Loucy (cell line): ENCODE measurements around the gene HCRT.

Source experiments
- H2AFZ ChIP-seq: fragments of 200-600 bp; sonication (generic); 2 replicates; pipeline ENCODE4 v1.6.0; 2016; ENCODE audit warnings: antibody characterized with exemption, mild to moderate bottlenecking, low read length, moderate library complexity
- H3F3A ChIP-seq: fragments of 200-600 bp; 2 replicates; pipeline ENCODE4 v1.6.0; 2016; ENCODE audit warnings: antibody characterized with exemption, low read depth, mild to moderate bottlenecking
- H3K27me3 ChIP-seq: fragments of 200-600 bp; sonication (generic); 2 replicates; pipeline ENCODE4 v1.6.1; 2014; ENCODE audit warnings: low read length, mild to moderate bottlenecking; ENCODE audit not compliant: insufficient read depth, poor library complexity, severe bottlenecking
- H3K36me3 ChIP-seq: fragments of 200-600 bp; sonication (generic); 2 replicates; pipeline ENCODE4 v1.6.1; 2016; ENCODE audit warnings: low read length; ENCODE audit not compliant: insufficient read depth
- H3K4me1 ChIP-seq: fragments of 200-600 bp; sonication (generic); 2 replicates; pipeline ENCODE4 v1.5.1; 2014; ENCODE audit warnings: low read length, mild to moderate bottlenecking; ENCODE audit not compliant: insufficient read depth, poor library complexity, severe bottlenecking
- H3K4me2 ChIP-seq: fragments of 200-600 bp; sonication (generic); 2 replicates; pipeline ENCODE4 v1.6.0; 2014; ENCODE audit warnings: antibody characterized with exemption, low read length, low read depth, mild to moderate bottlenecking; ENCODE audit not compliant: poor library complexity, severe bottlenecking
- H3K4me3 ChIP-seq: fragments of 200-600 bp; sonication (generic); 2 replicates; pipeline ENCODE4 v1.5.1; 2014; ENCODE audit warnings: low read length, mild to moderate bottlenecking, mixed read lengths; ENCODE audit not compliant: poor library complexity, severe bottlenecking
- H3K79me2 ChIP-seq: fragments of 200-600 bp; sonication (generic); 2 replicates; pipeline ENCODE4 v1.6.1; 2014; ENCODE audit warnings: low read length; ENCODE audit not compliant: insufficient read depth
- H3K9ac ChIP-seq: fragments of 200-600 bp; sonication (generic); 2 replicates; pipeline ENCODE4 v1.6.0; 2014; ENCODE audit warnings: mild to moderate bottlenecking, low read depth, low read length, moderate library complexity; ENCODE audit not compliant: poor library complexity, severe bottlenecking
- H3K9me2 ChIP-seq: fragments of 200-600 bp; sonication (generic); replicated peaks from 2 replicates; pipeline ENCODE4 v1.6.1; 2016; ENCODE audit warnings: low read depth, low read length, mixed read lengths
- H3K9me3 ChIP-seq: fragments of 200-600 bp; sonication (generic); 2 replicates; pipeline ENCODE4 v1.6.1; 2014; ENCODE audit warnings: mild to moderate bottlenecking, antibody characterized with exemption, low read length, low read depth; ENCODE audit not compliant: insufficient read depth
- H4K20me1 ChIP-seq: fragments of 200-600 bp; sonication (generic); 2 replicates; pipeline ENCODE4 v1.6.0; 2014; ENCODE audit warnings: antibody characterized with exemption, low read length, mild to moderate bottlenecking; ENCODE audit not compliant: insufficient read depth, poor library complexity, severe bottlenecking
- EZH2phosphoT487 ChIP-seq: fragments of 200-600 bp; IDR thresholded peaks from 2 replicates; pipeline ENCODE4 v1.6.1; 2018; ENCODE audit warnings: antibody characterized with exemption, mild to moderate bottlenecking, moderate library complexity, borderline replicate concordance
- TF ChIP-seq, protein P1 (sequence below): fragments of 200-600 bp; sonication (generic); conservative IDR thresholded peaks from 2 replicates; pipeline ENCODE4 v1.5.1; 2014; ENCODE audit warnings: mild to moderate bottlenecking, antibody characterized with exemption, low read length

Gene HCRT

DNA sequence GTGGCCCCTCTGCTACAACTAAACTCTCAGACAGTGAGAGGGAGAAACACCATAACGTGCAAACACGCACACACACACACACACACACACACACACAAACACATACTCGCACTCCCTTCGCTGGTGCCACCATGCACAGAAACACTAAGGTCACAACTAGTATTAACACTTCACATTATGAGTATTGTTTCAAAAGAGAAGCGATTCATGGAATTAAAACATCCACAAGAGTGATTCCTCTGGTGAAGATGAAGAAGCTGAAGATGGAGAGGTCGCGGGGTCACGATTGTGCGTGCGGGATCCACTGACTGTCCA lies 16.2 kb upstream of the HCRT start:
- H3K79me2 ChIP-seq: no peaks in the 10 kb centered on the region
- no peaks in the 10 kb centered on the region for H3K9me3 ChIP-seq
- peaks cover 59% of the 10 kb centered on the region; the same call in 1 of the 2 replicates for H3K36me3 ChIP-seq
- no peak overlapping the region for H2AFZ ChIP-seq
- no peak overlapping the region for H3K9ac ChIP-seq
- H3K9me2 ChIP-seq: no peaks in the 10 kb centered on the region
- H4K20me1 ChIP-seq: no peaks in the 10 kb centered on the region
- no peaks in the 10 kb centered on the region for H3F3A ChIP-seq
- H3K4me2 ChIP-seq: no peak overlapping the region
- no peak for TF ChIP-seq EZH2phosphoT487
- TF ChIP-seq, protein P1, sequence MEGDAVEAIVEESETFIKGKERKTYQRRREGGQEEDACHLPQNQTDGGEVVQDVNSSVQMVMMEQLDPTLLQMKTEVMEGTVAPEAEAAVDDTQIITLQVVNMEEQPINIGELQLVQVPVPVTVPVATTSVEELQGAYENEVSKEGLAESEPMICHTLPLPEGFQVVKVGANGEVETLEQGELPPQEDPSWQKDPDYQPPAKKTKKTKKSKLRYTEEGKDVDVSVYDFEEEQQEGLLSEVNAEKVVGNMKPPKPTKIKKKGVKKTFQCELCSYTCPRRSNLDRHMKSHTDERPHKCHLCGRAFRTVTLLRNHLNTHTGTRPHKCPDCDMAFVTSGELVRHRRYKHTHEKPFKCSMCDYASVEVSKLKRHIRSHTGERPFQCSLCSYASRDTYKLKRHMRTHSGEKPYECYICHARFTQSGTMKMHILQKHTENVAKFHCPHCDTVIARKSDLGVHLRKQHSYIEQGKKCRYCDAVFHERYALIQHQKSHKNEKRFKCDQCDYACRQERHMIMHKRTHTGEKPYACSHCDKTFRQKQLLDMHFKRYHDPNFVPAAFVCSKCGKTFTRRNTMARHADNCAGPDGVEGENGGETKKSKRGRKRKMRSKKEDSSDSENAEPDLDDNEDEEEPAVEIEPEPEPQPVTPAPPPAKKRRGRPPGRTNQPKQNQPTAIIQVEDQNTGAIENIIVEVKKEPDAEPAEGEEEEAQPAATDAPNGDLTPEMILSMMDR: no peak
- no peaks in the 10 kb centered on the region for H3K27me3 ChIP-seq
- no peak overlapping the region for H3K4me3 ChIP-seq
- H3K4me1 ChIP-seq: no peaks in the 10 kb centered on the region

DNA sequence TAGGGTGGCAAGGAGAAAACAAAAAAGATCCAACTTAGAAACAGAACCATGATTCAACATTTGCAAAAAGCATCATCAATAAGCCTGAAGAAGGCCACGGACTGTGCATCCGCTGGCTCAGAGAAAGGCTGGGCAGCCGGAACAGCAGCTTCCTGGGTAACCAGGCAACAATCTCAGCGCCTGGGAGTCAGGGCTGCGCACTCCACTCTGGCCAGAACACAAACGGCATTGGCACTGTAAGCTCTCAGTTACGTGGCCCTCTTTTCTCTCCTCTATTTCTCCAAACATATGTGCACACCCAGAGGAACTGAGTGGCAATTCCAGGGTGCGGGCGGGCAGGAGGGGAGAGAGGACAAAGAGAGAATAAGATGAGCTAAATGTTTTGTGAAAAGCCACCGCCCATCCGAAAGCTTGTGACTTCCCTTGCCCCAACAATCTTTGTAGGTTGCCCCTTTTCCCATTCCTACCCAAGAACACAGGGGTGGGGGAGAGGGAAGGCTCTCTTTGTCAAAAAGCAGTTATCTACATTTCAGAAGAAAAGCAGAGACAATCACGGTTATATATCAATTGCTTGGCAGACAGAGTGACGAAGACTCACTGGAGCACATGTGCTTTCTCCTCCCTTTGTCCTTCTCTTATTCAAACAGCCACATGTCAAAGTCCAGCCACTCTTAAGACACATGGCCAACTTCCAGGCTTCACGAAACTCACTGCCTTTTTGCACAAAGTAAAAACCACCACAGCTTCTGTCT lies 15.6 kb upstream of the HCRT start:
- H3K9me2 ChIP-seq: no peaks in the 10 kb centered on the region
- H3K9me3 ChIP-seq: no peaks in the 10 kb centered on the region
- H3K4me3 ChIP-seq: no peak overlapping the region
- no peaks in the 10 kb centered on the region for H4K20me1 ChIP-seq
- H3K9ac ChIP-seq: no peak overlapping the region
- no peak for TF ChIP-seq EZH2phosphoT487
- TF ChIP-seq, protein P1: no peak
- H3F3A ChIP-seq: no peaks in the 10 kb centered on the region
- H3K27me3 ChIP-seq: no peaks in the 10 kb centered on the region
- no peak overlapping the region for H3K4me2 ChIP-seq
- H2AFZ ChIP-seq: no peak overlapping the region
- no peaks in the 10 kb centered on the region for H3K4me1 ChIP-seq
- no peaks in the 10 kb centered on the region for H3K79me2 ChIP-seq
- H3K36me3 ChIP-seq: peaks cover 54% of the 10 kb centered on the region; the same call in 1 of the 2 replicates

DNA sequence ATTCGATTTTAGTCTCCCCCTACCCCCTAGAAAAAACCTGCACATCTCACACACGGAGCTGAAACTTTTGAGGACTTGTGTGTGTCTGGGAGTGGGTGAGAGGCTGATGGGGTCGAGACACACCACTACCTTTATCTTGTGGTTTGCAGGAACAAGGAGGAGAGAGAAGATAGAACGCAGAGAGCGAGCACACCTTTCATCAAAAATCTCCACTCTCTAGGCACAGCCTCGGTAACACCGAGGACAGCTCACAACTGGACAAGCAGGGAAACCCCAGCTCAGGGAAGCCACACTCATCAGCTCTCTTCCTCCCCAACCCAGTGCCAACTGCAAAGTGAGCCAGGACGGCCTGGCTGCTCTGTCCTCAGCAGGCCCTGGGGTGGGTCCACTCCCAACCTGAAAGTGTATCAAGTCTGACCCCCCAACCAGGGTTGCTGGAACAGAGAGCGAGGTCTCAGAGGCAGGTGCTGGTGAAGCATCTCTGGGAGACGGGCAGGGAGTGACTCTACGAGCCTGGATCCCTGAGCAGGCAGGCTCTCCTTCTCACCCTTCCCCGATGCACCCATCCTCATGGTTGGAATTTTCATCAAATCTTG lies 14.3 kb upstream of the HCRT start:
- Histone ChIP-seq H3K36me3 (peaks cover 42% of the 10 kb centered on the region; the same call in 1 of the 2 replicates), H3K79me2 (no peaks in the 10 kb centered on the region), H3K4me3 (no peak overlapping the region), H3K9me3 (no peaks in the 10 kb centered on the region), H3K9me2 (no peaks in the 10 kb centered on the region), H2AFZ (no peak overlapping the region), H3K27me3 (no peaks in the 10 kb centered on the region), H3K4me1 (no peaks in the 10 kb centered on the region), H3K9ac (no peak overlapping the region), H3F3A (no peaks in the 10 kb centered on the region), H4K20me1 (no peaks in the 10 kb centered on the region), H3K4me2 (no peak overlapping the region)
- TF ChIP-seq, protein P1: no peak
- TF ChIP-seq EZH2phosphoT487: no peak
